ENCODE measurements around the gene MBOAT2. TPM values are rescaled to one million over a fixed set of nuclear protein-coding genes. Genes with fewer than 3 reads are reported as not detected.
"Not testable (repeated sequence)": the region's sequence is repeated elsewhere in the genome, so short reads cannot be mapped to it uniquely, and the experiment has no call there.

Gene MBOAT2
- total and polyA plus RNA-seq, 4 donors = 9.0 to 72.9 (median 16.8) TPM

DNA sequence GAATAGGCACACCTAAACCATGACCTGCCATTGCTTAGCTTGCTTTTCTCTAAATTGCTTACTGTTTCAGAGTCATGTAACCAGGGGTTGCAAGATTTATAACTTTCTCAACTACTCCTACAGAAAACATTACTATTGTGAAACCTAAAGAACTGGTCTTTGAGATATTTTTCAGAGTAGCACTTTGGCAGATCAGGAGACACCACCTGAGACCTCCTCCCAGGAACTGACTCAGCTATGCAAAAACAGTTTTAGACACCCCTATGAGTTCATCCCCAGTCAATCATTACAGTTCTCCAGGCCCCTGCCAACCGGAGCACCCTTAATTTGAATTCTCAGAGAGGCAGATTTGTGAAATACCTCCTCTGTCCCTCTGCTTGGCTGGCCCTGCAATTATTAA, 80.3 kb downstream of the MBOAT2 start:
- WGBS, 2 donors = 82 to 92% methylated on average over 1 of the region's 1 CpG
- no peak overlapping the region for H3K27ac ChIP-seq (ENCODE audit: low read depth in 1 of 2, low read length in 1 of 2)
- ATAC-seq (ENCODE audit: insufficient read depth, low FRiP score) = no peak

GRCh38 chr2:8922431-8922830, 81.1 kb downstream of the MBOAT2 start:
- no peak overlapping the region for H3K27ac ChIP-seq (ENCODE audit: low read depth in 1 of 2, low read length in 1 of 2)
- WGBS, 2 donors = 87 to 95% methylated on average over 3 of the region's 3 CpGs

More for the DNA sequence above, 80.3 kb downstream of the MBOAT2 start:
- DNase-seq = no peak
- TF ChIP-seq, protein P1, sequence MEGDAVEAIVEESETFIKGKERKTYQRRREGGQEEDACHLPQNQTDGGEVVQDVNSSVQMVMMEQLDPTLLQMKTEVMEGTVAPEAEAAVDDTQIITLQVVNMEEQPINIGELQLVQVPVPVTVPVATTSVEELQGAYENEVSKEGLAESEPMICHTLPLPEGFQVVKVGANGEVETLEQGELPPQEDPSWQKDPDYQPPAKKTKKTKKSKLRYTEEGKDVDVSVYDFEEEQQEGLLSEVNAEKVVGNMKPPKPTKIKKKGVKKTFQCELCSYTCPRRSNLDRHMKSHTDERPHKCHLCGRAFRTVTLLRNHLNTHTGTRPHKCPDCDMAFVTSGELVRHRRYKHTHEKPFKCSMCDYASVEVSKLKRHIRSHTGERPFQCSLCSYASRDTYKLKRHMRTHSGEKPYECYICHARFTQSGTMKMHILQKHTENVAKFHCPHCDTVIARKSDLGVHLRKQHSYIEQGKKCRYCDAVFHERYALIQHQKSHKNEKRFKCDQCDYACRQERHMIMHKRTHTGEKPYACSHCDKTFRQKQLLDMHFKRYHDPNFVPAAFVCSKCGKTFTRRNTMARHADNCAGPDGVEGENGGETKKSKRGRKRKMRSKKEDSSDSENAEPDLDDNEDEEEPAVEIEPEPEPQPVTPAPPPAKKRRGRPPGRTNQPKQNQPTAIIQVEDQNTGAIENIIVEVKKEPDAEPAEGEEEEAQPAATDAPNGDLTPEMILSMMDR (IDR thresholded peaks at IDR 0.05; ENCODE audit: control extremely low read depth, extremely low read depth) = no peak
- Histone ChIP-seq H3K9me3 (ENCODE audit: control insufficient read depth in 4 of 4, insufficient read depth in 3 of 4, low read length in 3 of 4) (peaks cover 0 to 3% (median 0%) of the 10 kb centered on the region in 4 donors), H3K36me3 (ENCODE audit: control insufficient read depth in 4 of 4, insufficient read depth in 4 of 4, low read length in 4 of 4) (peaks cover 0 to 2% (median 0%) of the 10 kb centered on the region in 4 donors), H3K9ac (ENCODE audit: insufficient read depth in 1 of 2, low read length in 2 of 2) (no peak overlapping the region), H3K27me3 (ENCODE audit: control insufficient read depth in 3 of 3, insufficient read depth in 3 of 3, low read length in 2 of 3) (no peaks in the 10 kb centered on the region), H3K4me3 (no peak overlapping the region), H3K4me1 (ENCODE audit: control insufficient read depth in 5 of 5, insufficient read depth in 5 of 5, low read length in 5 of 5) (peaks cover 0 to 6% (median 3%) of the 10 kb centered on the region in 5 donors)

GRCh38 chr2:8918412-8918811, 85.1 kb downstream of the MBOAT2 start:
- Histone ChIP-seq H3K9ac (ENCODE audit: insufficient read depth in 1 of 2, low read length in 2 of 2) (no peak overlapping the region), H3K27ac (ENCODE audit: low read depth in 1 of 2, low read length in 1 of 2) (no peak overlapping the region), H3K36me3 (ENCODE audit: control insufficient read depth in 4 of 4, insufficient read depth in 4 of 4, low read length in 4 of 4) (peaks cover 0 to 3% (median 0%) of the 10 kb centered on the region in 4 donors), H3K4me1 (ENCODE audit: control insufficient read depth in 5 of 5, insufficient read depth in 5 of 5, low read length in 5 of 5) (peaks cover 0 to 4% (median 2%) of the 10 kb centered on the region in 5 donors), H3K9me3 (ENCODE audit: control insufficient read depth in 4 of 4, insufficient read depth in 3 of 4, low read length in 3 of 4) (peaks cover 0 to 3% (median 0%) of the 10 kb centered on the region in 4 donors), H3K4me3 (no peak overlapping the region), H3K27me3 (ENCODE audit: control insufficient read depth in 3 of 3, insufficient read depth in 3 of 3, low read length in 2 of 3) (no peaks in the 10 kb centered on the region)
- DNase-seq (no peak), ATAC-seq (ENCODE audit: insufficient read depth, low FRiP score) (no peak)
- TF ChIP-seq, protein P1 (IDR thresholded peaks at IDR 0.05; ENCODE audit: control extremely low read depth, extremely low read depth) = no peak
- WGBS, 2 donors = 97 to 98% methylated on average over 1 of the region's 1 CpG

More at GRCh38 chr2:8922431-8922830, 81.1 kb downstream of the MBOAT2 start:
- no peak for DNase-seq
- ATAC-seq (ENCODE audit: insufficient read depth, low FRiP score) = no peak
- Histone ChIP-seq H3K27me3 (ENCODE audit: control insufficient read depth in 3 of 3, insufficient read depth in 3 of 3, low read length in 2 of 3) (no peaks in the 10 kb centered on the region), H3K9ac (ENCODE audit: insufficient read depth in 1 of 2, low read length in 2 of 2) (no peak overlapping the region), H3K36me3 (ENCODE audit: control insufficient read depth in 4 of 4, insufficient read depth in 4 of 4, low read length in 4 of 4) (peaks cover 0 to 2% (median 0%) of the 10 kb centered on the region in 4 donors), H3K4me1 (ENCODE audit: control insufficient read depth in 5 of 5, insufficient read depth in 5 of 5, low read length in 5 of 5) (peaks cover 0 to 6% (median 3%) of the 10 kb centered on the region in 5 donors), H3K4me3 (no peak overlapping the region), H3K9me3 (ENCODE audit: control insufficient read depth in 4 of 4, insufficient read depth in 3 of 4, low read length in 3 of 4) (peaks cover 0 to 3% (median 0%) of the 10 kb centered on the region in 4 donors)
- TF ChIP-seq, protein P1 (IDR thresholded peaks at IDR 0.05; ENCODE audit: control extremely low read depth, extremely low read depth) = no peak

DNA sequence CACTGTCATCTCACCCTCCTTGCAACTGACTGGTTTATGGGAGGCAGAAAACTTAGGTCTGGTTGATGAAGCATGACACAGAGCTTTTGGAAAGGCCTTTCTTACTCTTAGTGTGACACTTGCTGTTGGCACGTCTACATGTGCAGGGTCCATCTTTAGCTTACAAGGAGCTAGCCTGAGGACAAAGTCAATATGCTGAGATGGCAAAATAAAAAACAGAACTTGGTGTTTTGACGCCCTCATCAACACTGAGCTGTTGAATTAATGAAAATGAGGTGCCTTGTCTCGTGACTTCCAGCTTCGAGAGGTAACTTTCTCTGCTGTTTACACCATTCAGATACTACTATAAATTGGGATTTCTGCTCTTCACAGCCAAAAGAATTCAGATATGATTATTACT, 87.5 kb downstream of the MBOAT2 start:
- no peak for ATAC-seq (ENCODE audit: insufficient read depth, low FRiP score)
- WGBS, 2 donors = 94 to 97% methylated on average over 4 of the region's 4 CpGs
- TF ChIP-seq, protein P1 (IDR thresholded peaks at IDR 0.05; ENCODE audit: control extremely low read depth, extremely low read depth) = no peak

DNA sequence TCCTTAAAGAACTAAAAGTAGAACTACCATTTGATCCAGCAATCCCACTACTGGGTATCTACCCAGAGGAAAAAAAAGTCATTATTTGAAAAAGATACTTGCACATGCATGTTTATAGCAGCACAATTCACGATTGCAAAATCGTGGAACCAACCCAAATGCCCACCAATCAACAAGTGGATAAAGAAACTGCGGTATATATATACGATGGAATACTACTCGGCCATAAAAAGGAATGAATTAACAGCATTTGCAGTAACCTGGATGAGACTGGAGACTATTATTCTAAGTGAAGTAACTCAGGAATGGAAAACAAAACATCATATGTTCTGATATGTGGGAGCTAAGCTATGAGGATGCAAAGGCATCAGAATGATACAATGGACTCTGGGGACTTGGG, 89.7 kb downstream of the MBOAT2 start:
- 96 to 98% methylated on average over 5 of the region's 5 CpGs for WGBS, 2 donors
- H3K4me1 ChIP-seq (ENCODE audit: control insufficient read depth in 5 of 5, insufficient read depth in 5 of 5, low read length in 5 of 5); H3K27ac ChIP-seq (ENCODE audit: low read depth in 1 of 2, low read length in 1 of 2); H3K4me3 ChIP-seq; H3K36me3 ChIP-seq (ENCODE audit: control insufficient read depth in 4 of 4, insufficient read depth in 4 of 4, low read length in 4 of 4); DNase-seq; H3K27me3 ChIP-seq (ENCODE audit: control insufficient read depth in 3 of 3, insufficient read depth in 3 of 3, low read length in 2 of 3); H3K9ac ChIP-seq (ENCODE audit: insufficient read depth in 1 of 2, low read length in 2 of 2); H3K9me3 ChIP-seq (ENCODE audit: control insufficient read depth in 4 of 4, insufficient read depth in 3 of 4, low read length in 3 of 4); ATAC-seq (ENCODE audit: insufficient read depth, low FRiP score): not testable (repeated sequence)

More for the DNA sequence above, 87.5 kb downstream of the MBOAT2 start:
- Histone ChIP-seq H3K27ac (ENCODE audit: low read depth in 1 of 2, low read length in 1 of 2) (no peak overlapping the region), H3K9me3 (ENCODE audit: control insufficient read depth in 4 of 4, insufficient read depth in 3 of 4, low read length in 3 of 4) (peaks cover 0 to 5% (median under 1%) of the 10 kb centered on the region in 4 donors), H3K4me1 (ENCODE audit: control insufficient read depth in 5 of 5, insufficient read depth in 5 of 5, low read length in 5 of 5) (no peaks in the 10 kb centered on the region), H3K36me3 (ENCODE audit: control insufficient read depth in 4 of 4, insufficient read depth in 4 of 4, low read length in 4 of 4) (peaks cover 0 to 4% (median 2%) of the 10 kb centered on the region in 4 donors), H3K9ac (ENCODE audit: insufficient read depth in 1 of 2, low read length in 2 of 2) (no peak overlapping the region), H3K27me3 (ENCODE audit: control insufficient read depth in 3 of 3, insufficient read depth in 3 of 3, low read length in 2 of 3) (no peaks in the 10 kb centered on the region), H3K4me3 (no peak overlapping the region)
- no peak for DNase-seq

Data from lung (tissue), 12 donors.